Mammary microvascular endothelial cell (primary cell): ENCODE measurements around the gene ZNF593OS. TPM values are rescaled to one million over a fixed set of nuclear protein-coding genes. Genes with fewer than 3 reads are reported as not detected.

Source experiments
- total RNA-seq: library from RNA; depleted of rRNA; stranded (reverse); fragments of >200 nt; gene quantifications from 2 replicates; pipeline ENCODE4 v1.2.3, GENCODE V29; 2015

Gene ZNF593OS
- 0.33 TPM in 1 of 2 replicates, not detected in the other for total RNA-seq

GRCh38 chr1:26171084-26172072 lies at the start of gene ZNF593OS:
Gene ZNF593OS, minus strand, starts transcription at chr1:26171832. Its CDS starts 171 bp downstream, at chr1:26171661.

GRCh38 chr1:26190373-26190987 lies 18.8 kb upstream of the ZNF593OS start, which contains the start of gene CATSPER4:
Gene CATSPER4, plus strand, starts transcription at chr1:26190602. Its CDS starts 26 bp downstream, at chr1:26190628.

GRCh38 chr1:26177182-26177684 lies 5.6 kb upstream of the ZNF593OS start, which contains the start of gene CNKSR1:
Gene CNKSR1, plus strand, starts transcription at chr1:26177491. Its CDS starts 57 bp downstream, at chr1:26177548.

GRCh38 chr1:26169669-26170471 lies 1.8 kb downstream of the ZNF593OS start, which contains the start of gene ZNF593:
Gene ZNF593, plus strand, starts transcription at chr1:26169908. Its CDS starts 76 bp downstream, at chr1:26169984.

GRCh38 chr1:26168410-26169197 lies 3.0 kb downstream of the ZNF593OS start, which contains the start of gene C1orf232:
Gene C1orf232, minus strand, starts transcription at chr1:26168963. Its CDS starts 464 bp downstream, at chr1:26168499.

GRCh38 chr1:26158908-26159742 lies 12.5 kb downstream of the ZNF593OS start, which contains the start of gene FAM110D:
Gene FAM110D, plus strand, starts transcription at chr1:26159079. Its CDS starts 2,213 bp downstream, at chr1:26161292.

Other genes with a start within 250 kb of the ZNF593OS start
- 6.6 and 7.6 TPM in 2 replicates for gene PAFAH2, start 173.8 kb downstream of the ZNF593OS start, total RNA-seq
- not detected in 2 replicates for gene EXTL1, start 150.1 kb downstream of the ZNF593OS start, total RNA-seq
- gene SLC30A2, start 125.7 kb downstream of the ZNF593OS start, total RNA-seq, result 0.15 TPM in 1 of 2 replicates, not detected in the other
- gene TRIM63, start 104.2 kb downstream of the ZNF593OS start, total RNA-seq, result not detected in 2 replicates
- 3.6 and 6.1 TPM in 2 replicates for gene PDIK1L, start 60.0 kb downstream of the ZNF593OS start, total RNA-seq
- gene FAM110D, start 12.8 kb downstream of the ZNF593OS start, total RNA-seq, result 3.7 and 4.7 TPM in 2 replicates
- not detected in 2 replicates for gene C1orf232, start 2.9 kb downstream of the ZNF593OS start, total RNA-seq
- gene ZNF593, start 1.9 kb downstream of the ZNF593OS start, total RNA-seq, result 41.5 and 57.4 TPM in 2 replicates
- gene CNKSR1, start 5.7 kb upstream of the ZNF593OS start, total RNA-seq, result not detected in 2 replicates
- not detected in 2 replicates for gene CATSPER4, start 18.8 kb upstream of the ZNF593OS start, total RNA-seq
- 9.5 and 13.4 TPM in 2 replicates for gene CEP85, start 62.4 kb upstream of the ZNF593OS start, total RNA-seq
- gene SH3BGRL3, start 108.3 kb upstream of the ZNF593OS start, total RNA-seq, result 232 and 233 TPM in 2 replicates
- gene UBXN11, start 134.8 kb upstream of the ZNF593OS start, total RNA-seq, result 1.9 TPM in 2 replicates
- gene CD52, start 146.1 kb upstream of the ZNF593OS start, total RNA-seq, result not detected in 2 replicates
- gene CRYBG2, start 182.3 kb upstream of the ZNF593OS start, total RNA-seq, result not detected in 2 replicates
- not detected in 2 replicates for gene ZNF683, start 200.9 kb upstream of the ZNF593OS start, total RNA-seq
- gene LIN28A, start 239.0 kb upstream of the ZNF593OS start, total RNA-seq, result not detected in 2 replicates